H1 (cell line): ENCODE measurements around the gene PPP2R2C.

Source experiments
- NANOG ChIP-seq: IDR thresholded peaks from 2 replicates; pipeline ENCODE4 v1.6.1; 2011; ENCODE audit warnings: low read length, low read depth, mild to moderate bottlenecking, inconsistent platforms; ENCODE audit not compliant: insufficient read depth, poor library complexity, severe bottlenecking
- POLR2AphosphoS5 ChIP-seq: IDR thresholded peaks from 2 replicates; pipeline ENCODE4 v1.6.1; 2011; ENCODE audit warnings: low read depth, low read length
- TF ChIP-seq, protein P1 (sequence below), 3 experiments: IDR thresholded peaks; 1 replicate in 2 of 3; 2 replicates in 1 of 3; pipeline versions ENCODE4 v1.5.1 to v1.6.1; 2011; ENCODE audit warnings: low read length in 3 of 3, mild to moderate bottlenecking in 3 of 3, inconsistent platforms in 2 of 3, low read depth in 1 of 3, moderate library complexity in 1 of 3; ENCODE audit not compliant: insufficient read depth in 1 of 3; ENCODE audit errors: control extremely low read depth in 1 of 3

DNA sequence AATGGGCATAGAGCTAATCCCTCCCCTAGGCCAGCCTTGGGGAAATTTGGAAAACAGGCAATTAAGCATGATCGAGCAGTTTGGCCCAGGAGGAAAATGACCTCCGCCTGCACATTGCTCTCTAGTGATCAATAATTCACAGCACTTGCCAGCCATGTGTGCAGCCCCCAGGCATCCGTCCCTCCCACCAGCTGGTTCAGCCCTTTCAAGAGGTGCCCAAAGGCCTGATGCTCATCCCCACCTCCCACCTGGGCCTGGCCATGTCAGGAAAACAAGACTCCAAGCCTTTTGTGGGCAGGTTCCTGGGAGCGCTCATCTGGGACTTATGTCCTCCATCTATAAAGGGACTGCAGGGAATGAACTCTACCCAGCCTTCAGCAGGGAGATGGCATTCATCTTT is 17.5 kb upstream of the PPP2R2C start:
- TF ChIP-seq, protein P1, sequence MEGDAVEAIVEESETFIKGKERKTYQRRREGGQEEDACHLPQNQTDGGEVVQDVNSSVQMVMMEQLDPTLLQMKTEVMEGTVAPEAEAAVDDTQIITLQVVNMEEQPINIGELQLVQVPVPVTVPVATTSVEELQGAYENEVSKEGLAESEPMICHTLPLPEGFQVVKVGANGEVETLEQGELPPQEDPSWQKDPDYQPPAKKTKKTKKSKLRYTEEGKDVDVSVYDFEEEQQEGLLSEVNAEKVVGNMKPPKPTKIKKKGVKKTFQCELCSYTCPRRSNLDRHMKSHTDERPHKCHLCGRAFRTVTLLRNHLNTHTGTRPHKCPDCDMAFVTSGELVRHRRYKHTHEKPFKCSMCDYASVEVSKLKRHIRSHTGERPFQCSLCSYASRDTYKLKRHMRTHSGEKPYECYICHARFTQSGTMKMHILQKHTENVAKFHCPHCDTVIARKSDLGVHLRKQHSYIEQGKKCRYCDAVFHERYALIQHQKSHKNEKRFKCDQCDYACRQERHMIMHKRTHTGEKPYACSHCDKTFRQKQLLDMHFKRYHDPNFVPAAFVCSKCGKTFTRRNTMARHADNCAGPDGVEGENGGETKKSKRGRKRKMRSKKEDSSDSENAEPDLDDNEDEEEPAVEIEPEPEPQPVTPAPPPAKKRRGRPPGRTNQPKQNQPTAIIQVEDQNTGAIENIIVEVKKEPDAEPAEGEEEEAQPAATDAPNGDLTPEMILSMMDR (IDR thresholded peaks at IDR 0.05; ENCODE audit: control extremely low read depth in 1 of 3, insufficient read depth in 1 of 3, low read depth in 1 of 3, low read length in 3 of 3), result no peak
- no peak for TF ChIP-seq NANOG
- TF ChIP-seq POLR2AphosphoS5, result no peak
